Measurements from ENCODE around the gene USP30. TPM values are rescaled to one million over a fixed set of nuclear protein-coding genes. Genes with fewer than 3 reads are reported as not detected.

USP30 gene
- total and polyA plus RNA-seq, 10 of the 15 experiments (the other 5 are each of a cell fraction or from before 2014, with no cell fraction given) = 2.1 to 16.2 (median 6.4) TPM

DNA sequence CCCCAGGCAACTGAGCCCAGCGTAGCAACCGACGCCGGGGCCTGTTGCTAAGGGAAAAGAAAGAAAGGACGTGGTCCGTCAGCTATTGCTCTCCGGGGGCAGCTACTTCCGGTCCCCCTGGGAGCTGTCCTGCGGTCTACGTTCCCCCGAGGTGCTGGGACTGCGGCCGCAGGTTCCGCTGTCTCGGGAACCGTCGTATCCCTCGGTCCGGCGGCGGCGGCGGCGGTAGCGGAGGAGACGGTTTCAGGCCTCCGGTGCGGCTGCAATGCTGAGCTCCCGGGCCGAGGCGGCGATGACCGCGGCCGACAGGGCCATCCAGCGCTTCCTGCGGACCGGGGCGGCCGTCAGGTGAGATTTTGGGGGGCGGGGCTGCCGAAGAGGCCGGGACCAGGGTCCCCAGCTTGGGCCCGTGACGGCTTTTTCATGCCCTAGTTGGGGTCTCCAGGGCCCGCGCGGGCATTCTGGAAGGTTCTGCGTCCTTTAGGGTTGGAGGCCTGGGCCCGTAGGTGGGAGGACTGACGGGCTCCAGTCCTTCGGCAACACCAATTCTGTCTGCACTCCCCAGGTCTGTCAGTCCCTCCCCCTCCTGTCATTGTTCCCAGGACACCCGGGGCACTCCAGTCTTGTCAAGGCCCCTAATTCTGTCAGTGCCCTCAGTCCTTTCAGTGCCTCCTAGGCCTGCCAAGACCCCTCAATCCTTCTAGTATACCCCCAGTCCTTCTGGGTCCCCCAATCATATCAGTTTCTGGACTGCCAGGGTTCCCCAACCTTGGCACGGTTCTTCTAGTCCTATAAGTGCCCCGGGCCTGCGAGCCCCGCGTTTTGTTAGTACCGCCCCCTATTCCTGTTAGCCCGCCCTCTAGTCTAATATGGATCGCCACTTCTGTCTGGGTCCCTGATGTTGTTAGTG lies at the start of gene USP30 (continued):
- TF ChIP-seq, protein P1, sequence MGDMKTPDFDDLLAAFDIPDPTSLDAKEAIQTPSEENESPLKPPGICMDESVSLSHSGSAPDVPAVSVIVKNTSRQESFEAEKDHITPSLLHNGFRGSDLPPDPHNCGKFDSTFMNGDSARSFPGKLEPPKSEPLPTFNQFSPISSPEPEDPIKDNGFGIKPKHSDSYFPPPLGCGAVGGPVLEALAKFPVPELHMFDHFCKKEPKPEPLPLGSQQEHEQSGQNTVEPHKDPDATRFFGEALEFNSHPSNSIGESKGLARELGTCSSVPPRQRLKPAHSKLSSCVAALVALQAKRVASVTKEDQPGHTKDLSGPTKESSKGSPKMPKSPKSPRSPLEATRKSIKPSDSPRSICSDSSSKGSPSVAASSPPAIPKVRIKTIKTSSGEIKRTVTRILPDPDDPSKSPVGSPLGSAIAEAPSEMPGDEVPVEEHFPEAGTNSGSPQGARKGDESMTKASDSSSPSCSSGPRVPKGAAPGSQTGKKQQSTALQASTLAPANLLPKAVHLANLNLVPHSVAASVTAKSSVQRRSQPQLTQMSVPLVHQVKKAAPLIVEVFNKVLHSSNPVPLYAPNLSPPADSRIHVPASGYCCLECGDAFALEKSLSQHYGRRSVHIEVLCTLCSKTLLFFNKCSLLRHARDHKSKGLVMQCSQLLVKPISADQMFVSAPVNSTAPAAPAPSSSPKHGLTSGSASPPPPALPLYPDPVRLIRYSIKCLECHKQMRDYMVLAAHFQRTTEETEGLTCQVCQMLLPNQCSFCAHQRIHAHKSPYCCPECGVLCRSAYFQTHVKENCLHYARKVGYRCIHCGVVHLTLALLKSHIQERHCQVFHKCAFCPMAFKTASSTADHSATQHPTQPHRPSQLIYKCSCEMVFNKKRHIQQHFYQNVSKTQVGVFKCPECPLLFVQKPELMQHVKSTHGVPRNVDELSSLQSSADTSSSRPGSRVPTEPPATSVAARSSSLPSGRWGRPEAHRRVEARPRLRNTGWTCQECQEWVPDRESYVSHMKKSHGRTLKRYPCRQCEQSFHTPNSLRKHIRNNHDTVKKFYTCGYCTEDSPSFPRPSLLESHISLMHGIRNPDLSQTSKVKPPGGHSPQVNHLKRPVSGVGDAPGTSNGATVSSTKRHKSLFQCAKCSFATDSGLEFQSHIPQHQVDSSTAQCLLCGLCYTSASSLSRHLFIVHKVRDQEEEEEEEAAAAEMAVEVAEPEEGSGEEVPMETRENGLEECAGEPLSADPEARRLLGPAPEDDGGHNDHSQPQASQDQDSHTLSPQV (IDR thresholded peaks at IDR 0.05) = no peak
- TF ChIP-seq KLF5 (IDR thresholded peaks at IDR 0.05; ENCODE audit: partially characterized antibody) = peak; percentile 88
- TF ChIP-seq, protein P2, sequence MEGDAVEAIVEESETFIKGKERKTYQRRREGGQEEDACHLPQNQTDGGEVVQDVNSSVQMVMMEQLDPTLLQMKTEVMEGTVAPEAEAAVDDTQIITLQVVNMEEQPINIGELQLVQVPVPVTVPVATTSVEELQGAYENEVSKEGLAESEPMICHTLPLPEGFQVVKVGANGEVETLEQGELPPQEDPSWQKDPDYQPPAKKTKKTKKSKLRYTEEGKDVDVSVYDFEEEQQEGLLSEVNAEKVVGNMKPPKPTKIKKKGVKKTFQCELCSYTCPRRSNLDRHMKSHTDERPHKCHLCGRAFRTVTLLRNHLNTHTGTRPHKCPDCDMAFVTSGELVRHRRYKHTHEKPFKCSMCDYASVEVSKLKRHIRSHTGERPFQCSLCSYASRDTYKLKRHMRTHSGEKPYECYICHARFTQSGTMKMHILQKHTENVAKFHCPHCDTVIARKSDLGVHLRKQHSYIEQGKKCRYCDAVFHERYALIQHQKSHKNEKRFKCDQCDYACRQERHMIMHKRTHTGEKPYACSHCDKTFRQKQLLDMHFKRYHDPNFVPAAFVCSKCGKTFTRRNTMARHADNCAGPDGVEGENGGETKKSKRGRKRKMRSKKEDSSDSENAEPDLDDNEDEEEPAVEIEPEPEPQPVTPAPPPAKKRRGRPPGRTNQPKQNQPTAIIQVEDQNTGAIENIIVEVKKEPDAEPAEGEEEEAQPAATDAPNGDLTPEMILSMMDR (IDR thresholded peaks at IDR 0.05 in 2 of 3, conservative IDR thresholded peaks at IDR 0.05 in 1 of 3; ENCODE audit: control insufficient read depth in 2 of 3, extremely low read depth in 1 of 3, insufficient read depth in 1 of 3, low read depth in 3 of 3, low read length in 3 of 3) = no peak
- TF ChIP-seq ZBED1 (IDR thresholded peaks at IDR 0.05; ENCODE audit: borderline replicate concordance) = peak; percentile 47; the same call in 1 of the 2 replicates
- TF ChIP-seq HDGF (IDR thresholded peaks at IDR 0.05) = no peak
- peak; percentile 62 for TF ChIP-seq MEF2B (IDR thresholded peaks at IDR 0.05; ENCODE audit: partially characterized antibody, poor library complexity, severe bottlenecking)
- TF ChIP-seq, protein P3, sequence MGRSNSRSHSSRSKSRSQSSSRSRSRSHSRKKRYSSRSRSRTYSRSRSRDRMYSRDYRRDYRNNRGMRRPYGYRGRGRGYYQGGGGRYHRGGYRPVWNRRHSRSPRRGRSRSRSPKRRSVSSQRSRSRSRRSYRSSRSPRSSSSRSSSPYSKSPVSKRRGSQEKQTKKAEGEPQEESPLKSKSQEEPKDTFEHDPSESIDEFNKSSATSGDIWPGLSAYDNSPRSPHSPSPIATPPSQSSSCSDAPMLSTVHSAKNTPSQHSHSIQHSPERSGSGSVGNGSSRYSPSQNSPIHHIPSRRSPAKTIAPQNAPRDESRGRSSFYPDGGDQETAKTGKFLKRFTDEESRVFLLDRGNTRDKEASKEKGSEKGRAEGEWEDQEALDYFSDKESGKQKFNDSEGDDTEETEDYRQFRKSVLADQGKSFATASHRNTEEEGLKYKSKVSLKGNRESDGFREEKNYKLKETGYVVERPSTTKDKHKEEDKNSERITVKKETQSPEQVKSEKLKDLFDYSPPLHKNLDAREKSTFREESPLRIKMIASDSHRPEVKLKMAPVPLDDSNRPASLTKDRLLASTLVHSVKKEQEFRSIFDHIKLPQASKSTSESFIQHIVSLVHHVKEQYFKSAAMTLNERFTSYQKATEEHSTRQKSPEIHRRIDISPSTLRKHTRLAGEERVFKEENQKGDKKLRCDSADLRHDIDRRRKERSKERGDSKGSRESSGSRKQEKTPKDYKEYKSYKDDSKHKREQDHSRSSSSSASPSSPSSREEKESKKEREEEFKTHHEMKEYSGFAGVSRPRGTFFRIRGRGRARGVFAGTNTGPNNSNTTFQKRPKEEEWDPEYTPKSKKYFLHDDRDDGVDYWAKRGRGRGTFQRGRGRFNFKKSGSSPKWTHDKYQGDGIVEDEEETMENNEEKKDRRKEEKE (IDR thresholded peaks at IDR 0.05) = no peak
- peak; percentile 76 for TF ChIP-seq CREM (IDR thresholded peaks at IDR 0.05; ENCODE audit: low read depth)
- TF ChIP-seq, protein P4, sequence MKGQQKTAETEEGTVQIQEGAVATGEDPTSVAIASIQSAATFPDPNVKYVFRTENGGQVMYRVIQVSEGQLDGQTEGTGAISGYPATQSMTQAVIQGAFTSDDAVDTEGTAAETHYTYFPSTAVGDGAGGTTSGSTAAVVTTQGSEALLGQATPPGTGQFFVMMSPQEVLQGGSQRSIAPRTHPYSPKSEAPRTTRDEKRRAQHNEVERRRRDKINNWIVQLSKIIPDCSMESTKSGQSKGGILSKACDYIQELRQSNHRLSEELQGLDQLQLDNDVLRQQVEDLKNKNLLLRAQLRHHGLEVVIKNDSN (IDR thresholded peaks at IDR 0.05; ENCODE audit: borderline replicate concordance, extremely low read length, insufficient read depth, low read depth, low read length) = peak; percentile 12
- TF ChIP-seq TCF12 (IDR thresholded peaks at IDR 0.05; ENCODE audit: low read depth, low read length) = peak; percentile 72
- TF ChIP-seq BMI1 (IDR thresholded peaks at IDR 0.05; ENCODE audit: borderline replicate concordance) = peak; percentile 95
- TF ChIP-seq, protein P5, sequence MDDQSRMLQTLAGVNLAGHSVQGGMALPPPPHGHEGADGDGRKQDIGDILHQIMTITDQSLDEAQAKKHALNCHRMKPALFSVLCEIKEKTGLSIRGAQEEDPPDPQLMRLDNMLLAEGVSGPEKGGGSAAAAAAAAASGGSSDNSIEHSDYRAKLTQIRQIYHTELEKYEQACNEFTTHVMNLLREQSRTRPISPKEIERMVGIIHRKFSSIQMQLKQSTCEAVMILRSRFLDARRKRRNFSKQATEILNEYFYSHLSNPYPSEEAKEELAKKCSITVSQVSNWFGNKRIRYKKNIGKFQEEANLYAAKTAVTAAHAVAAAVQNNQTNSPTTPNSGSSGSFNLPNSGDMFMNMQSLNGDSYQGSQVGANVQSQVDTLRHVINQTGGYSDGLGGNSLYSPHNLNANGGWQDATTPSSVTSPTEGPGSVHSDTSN (IDR thresholded peaks at IDR 0.05; ENCODE audit: insufficient replicate concordance, low read depth, low read length) = peak; percentile 9
- TF ChIP-seq LARP7 (IDR thresholded peaks at IDR 0.05) = peak; percentile 92
- TF ChIP-seq, protein P6, sequence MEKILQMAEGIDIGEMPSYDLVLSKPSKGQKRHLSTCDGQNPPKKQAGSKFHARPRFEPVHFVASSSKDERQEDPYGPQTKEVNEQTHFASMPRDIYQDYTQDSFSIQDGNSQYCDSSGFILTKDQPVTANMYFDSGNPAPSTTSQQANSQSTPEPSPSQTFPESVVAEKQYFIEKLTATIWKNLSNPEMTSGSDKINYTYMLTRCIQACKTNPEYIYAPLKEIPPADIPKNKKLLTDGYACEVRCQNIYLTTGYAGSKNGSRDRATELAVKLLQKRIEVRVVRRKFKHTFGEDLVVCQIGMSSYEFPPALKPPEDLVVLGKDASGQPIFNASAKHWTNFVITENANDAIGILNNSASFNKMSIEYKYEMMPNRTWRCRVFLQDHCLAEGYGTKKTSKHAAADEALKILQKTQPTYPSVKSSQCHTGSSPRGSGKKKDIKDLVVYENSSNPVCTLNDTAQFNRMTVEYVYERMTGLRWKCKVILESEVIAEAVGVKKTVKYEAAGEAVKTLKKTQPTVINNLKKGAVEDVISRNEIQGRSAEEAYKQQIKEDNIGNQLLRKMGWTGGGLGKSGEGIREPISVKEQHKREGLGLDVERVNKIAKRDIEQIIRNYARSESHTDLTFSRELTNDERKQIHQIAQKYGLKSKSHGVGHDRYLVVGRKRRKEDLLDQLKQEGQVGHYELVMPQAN (conservative IDR thresholded peaks at IDR 0.05) = peak; percentile 90

Measured in GM12878 (cell line).